GM19397 (cell line): ENCODE results near the gene HES3.
"Not testable (repeated sequence)": the region's sequence is repeated elsewhere in the genome, so short reads cannot be mapped to it uniquely, and the experiment has no call there.

Source experiments
- ATAC-seq: cut with Tn5 transposase; IDR thresholded peaks from one replicate; pipeline ENCODE4 v1.9.1; 2021; ENCODE audit warnings: mild to moderate bottlenecking, moderate library complexity; ENCODE audit not compliant: unreplicated experiment

Gene HES3

GRCh38 chr1:6218375-6219164 is 25.4 kb upstream of the HES3 start:
- no peak for ATAC-seq

GRCh38 chr1:6219641-6220040 is 24.3 kb upstream of the HES3 start:
- not testable (repeated sequence) for ATAC-seq

GRCh38 chr1:6220236-6220635 is 23.7 kb upstream of the HES3 start:
- ATAC-seq, result no peak

DNA sequence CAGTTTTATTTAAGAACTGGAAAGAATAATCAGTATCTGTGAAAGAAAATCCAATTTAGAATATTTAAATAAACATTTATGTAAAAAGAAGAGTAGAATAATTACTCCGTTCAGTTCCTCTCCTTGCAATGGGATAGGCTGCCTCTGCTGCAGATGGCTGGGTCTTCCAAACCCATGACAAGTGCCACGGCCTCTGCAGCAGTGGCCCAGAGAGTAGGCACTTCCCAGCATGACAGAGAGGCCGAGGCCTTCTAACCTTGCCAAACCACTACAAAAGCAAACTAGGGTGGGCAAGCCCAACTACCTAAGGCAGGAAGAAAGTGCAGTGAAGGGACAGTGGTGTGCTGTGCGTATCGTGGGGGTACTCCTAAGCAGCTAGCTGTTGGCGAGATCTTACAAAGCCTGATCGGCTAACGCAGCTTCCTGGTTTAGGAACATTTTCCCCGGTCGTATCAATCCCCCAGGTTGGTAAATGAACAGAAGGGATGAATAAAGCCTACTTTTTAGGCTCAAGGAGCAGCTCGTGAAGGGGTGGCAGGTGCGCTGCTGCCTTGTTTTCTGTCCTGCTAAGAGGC is 22.7 kb upstream of the HES3 start:
- no peak for ATAC-seq

GRCh38 chr1:6222636-6223035 is 21.3 kb upstream of the HES3 start:
- ATAC-seq, result no peak

- ATAC-seq, result no peak
These were observed 20.4 kb upstream of the HES3 start for GRCh38 chr1:6223617-6224016.

GRCh38 chr1:6224718-6225117 is 19.3 kb upstream of the HES3 start:
- no peak for ATAC-seq

DNA sequence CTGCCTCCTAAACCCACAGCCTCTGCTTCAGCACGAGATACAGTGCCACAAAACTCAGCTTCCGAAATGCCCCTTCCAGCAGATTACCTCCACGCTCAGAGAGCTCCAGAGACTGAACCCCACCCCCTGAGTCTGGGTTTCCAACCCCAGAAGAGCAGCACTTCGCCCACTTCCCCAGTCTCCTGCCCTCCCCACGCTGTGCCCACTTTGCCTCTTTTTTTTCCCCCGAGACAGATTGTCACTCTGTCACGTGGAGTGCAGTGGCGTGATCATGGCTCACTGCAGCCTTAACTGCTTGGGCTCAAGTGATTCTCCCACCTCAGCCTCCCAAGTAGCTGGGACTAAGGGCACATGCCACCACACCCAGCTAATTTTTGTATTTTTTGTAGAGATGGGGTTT is 18.3 kb upstream of the HES3 start:
- ATAC-seq, result no peak

GRCh38 chr1:6233376-6233775 is 10.6 kb upstream of the HES3 start:
- ATAC-seq, result no peak

GRCh38 chr1:6234502-6235295 is 9.3 kb upstream of the HES3 start:
- no peak for ATAC-seq

DNA sequence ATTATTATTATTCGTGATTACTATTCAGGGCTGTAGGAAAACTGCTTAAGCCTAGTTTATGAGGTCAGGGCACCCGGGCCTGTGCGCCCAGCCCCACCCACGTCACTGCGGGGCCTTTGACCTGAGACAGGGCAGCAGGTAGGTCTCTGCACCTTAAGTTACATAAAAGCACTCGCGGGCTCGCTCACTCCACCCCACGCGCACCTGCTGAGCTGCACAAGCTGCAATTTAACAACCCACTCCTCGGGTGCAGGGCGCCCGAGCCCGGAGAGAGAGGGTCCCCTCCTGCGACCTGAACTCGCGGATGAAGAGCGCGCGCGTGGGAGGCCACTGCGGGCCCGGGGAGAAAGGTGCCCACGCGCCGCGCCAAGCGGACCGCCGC is 8.7 kb upstream of the HES3 start:
- peak; percentile 19 for ATAC-seq

GRCh38 chr1:6237093-6237492 is 6.9 kb upstream of the HES3 start:
- no peak for ATAC-seq

GRCh38 chr1:6239213-6239752 is 4.7 kb upstream of the HES3 start:
- ATAC-seq, result no peak

DNA sequence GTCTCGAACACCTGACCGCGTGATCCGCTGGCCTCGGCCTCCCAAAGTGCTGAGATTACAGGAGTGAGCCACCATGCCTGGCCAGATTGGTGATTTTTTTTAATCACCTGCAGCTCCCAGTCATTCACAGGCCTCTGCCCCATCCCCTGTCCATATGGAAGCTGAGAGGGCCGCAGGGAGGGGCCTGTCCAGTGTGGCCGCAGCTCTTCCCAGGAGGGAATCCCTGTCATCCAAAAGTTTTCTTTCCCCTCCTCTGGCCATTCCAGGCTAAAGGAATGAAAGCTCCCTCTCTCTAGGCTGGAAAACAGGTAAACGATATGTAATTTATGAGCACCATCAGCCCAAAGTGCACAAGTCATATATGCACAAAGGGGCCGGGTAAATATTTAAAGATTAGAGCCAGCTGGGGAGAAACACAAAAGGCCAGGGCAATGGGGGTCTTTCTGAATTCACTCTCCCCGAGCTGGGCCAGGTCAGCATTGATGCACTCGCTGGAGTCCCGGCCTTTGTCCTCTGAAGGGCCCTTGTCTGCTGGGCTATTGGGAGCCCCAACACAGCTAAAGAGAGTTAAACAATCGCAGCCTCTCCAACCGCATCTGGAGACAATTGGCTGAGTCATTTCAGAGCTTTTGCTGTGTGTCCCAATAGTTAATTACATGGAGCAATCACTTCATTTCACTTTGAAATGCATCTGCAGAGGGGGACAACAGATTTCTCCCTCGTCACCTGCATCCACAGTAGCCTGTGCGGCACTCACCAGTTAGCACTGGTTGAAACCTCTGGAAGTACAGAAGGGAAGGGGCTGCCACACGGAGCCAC is 3.8 kb upstream of the HES3 start:
- no peak for ATAC-seq

DNA sequence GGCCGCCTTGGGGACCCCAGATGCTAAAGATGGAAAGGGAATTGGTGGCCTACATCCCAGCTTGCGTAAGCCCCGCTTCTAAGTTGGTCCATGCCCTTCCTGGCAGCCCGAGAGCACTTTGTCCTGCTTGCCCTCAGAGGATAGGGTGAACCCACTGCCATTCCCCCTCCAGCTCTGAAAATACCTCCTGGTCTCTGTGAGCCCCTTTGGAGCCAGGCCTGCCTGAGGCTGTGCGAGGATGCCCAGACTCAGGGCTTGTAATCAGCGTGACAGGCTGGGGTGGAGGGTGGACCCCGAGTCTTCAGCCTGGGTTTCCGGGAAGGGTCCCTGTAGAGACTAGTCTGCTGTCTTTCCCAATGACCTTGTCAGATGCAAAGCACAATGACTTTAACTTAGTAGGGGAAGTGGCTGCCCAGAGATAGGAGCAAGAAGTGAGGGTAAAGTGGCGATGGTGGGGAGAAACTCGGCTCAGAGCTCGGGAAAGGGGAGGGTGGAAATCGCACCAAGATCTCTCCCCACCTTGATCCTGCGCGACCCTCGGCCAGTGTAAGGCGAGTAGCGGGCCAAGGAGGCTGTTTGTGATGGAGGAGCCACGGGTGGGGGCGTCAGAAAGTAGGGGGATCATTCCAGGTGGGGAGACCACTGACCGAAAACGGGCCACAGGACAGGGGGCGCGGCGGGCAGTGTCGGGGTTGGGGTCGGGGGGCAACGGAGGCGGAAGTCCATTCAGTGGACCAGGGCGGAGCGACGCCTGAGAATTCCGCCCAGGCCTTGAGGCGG is 2.7 kb upstream of the HES3 start:
- no peak for ATAC-seq

- no peak for ATAC-seq
These were observed 1.9 kb upstream of the HES3 start for GRCh38 chr1:6241887-6242740.

GRCh38 chr1:6243053-6243834 is 735 bp upstream of the HES3 start:
- no peak for ATAC-seq

DNA sequence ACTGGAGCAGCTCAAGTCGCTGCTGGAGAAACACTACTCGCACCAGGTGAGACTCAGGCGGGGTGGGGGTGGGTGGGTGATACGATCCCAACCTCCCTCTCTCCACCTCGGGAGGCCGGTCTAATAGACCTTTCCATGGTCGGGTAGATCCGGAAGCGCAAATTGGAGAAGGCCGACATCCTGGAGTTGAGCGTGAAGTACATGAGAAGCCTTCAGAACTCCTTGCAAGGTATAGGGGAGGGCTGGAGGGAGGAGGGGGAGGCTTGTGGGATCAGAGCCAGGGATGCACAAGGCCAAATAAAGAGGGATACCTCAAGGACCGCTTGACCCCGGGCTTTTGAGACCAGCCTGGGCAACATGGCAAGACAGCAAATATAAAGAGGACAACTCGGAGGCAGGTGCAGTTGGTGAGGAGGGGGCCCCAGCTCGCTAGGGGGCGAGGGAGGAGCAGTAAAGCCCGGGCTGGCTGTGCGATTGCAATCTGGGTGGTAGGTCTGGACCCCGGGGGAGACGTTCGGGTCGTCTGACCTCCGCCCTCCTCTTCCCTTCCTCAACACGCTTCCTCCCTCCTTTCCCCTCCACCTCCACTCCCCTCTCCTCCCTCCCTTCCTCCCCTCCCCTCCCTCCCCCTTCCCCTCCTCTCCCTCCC is 546 bp downstream of the HES3 start:
- ATAC-seq, result no peak
